GM15510 (cell line): ENCODE measurements around the gene DDX19B.

Experiments
- POLR2A ChIP-seq: IDR thresholded peaks from 3 replicates; pipeline ENCODE4 v1.6.1; 2011; ENCODE audit warnings: borderline replicate concordance; ENCODE audit not compliant: insufficient read length; ENCODE audit errors: extremely low read depth

The DDX19B gene

GRCh38 chr16:70270176-70270575, 28.8 kb upstream of the DDX19B start:
- no peak for TF ChIP-seq POLR2A

GRCh38 chr16:70271696-70272095, 27.3 kb upstream of the DDX19B start:
- TF ChIP-seq POLR2A: no peak

- no peak for TF ChIP-seq POLR2A
These were observed 22.6 kb upstream of the DDX19B start for GRCh38 chr16:70276392-70276791.

- peak; percentile 98 for TF ChIP-seq POLR2A
These were observed 9.5 kb upstream of the DDX19B start, which contains the start of gene AARS1 for GRCh38 chr16:70289229-70290094. TSS of gene AARS1 (minus strand) at chr16:70289506. CDS start at chr16:70282763, 6,743 bp downstream.

- TF ChIP-seq POLR2A: no peak
These were observed 8.0 kb upstream of the DDX19B start for GRCh38 chr16:70290949-70291519.

- TF ChIP-seq POLR2A: no peak
These were observed 4.5 kb upstream of the DDX19B start for GRCh38 chr16:70294385-70295025.

GRCh38 chr16:70295634-70296033, 3.4 kb upstream of the DDX19B start:
- no peak for TF ChIP-seq POLR2A

GRCh38 chr16:70301121-70301520, 2.1 kb downstream of the DDX19B start:
- TF ChIP-seq POLR2A: no peak

- no peak for TF ChIP-seq POLR2A
These were observed 3.8 kb downstream of the DDX19B start for GRCh38 chr16:70302745-70303144.

- TF ChIP-seq POLR2A: no peak
These were observed 6.0 kb downstream of the DDX19B start for GRCh38 chr16:70304892-70305448.

GRCh38 chr16:70306880-70307279, 7.9 kb downstream of the DDX19B start:
- no peak for TF ChIP-seq POLR2A

- no peak for TF ChIP-seq POLR2A
These were observed 21.1 kb downstream of the DDX19B start for GRCh38 chr16:70320121-70320520.

- TF ChIP-seq POLR2A: no peak
These were observed 26.2 kb downstream of the DDX19B start for GRCh38 chr16:70324998-70325747.

- TF ChIP-seq POLR2A: no peak
These were observed 32.1 kb downstream of the DDX19B start for GRCh38 chr16:70331091-70331490.
